Activated T-cell treated with anti-CD3 and anti-CD28 coated beads, Interleukin-2, amount 50 U/mL, for 4 hours (primary cell): Measurements from ENCODE around the gene SYPL2. TPM values are rescaled to one million over a fixed set of nuclear protein-coding genes. Genes with fewer than 3 reads are reported as not detected.
A peak's percentile ranks its signal among the peaks of the same experiment; 100 is the strongest.

ENCODE experiments used
- ATAC-seq, 2 donors: fragments of 200-7000 bp; cut with Tn5 transposase; one replicate each; pipeline ENCODE4 v1.10.0; 2021
- DNase-seq: peaks from one replicate; pipeline ENCODE4 v3.0.0-alpha.2; 2020
- H3K27me3 Mint-ChIP-seq: one replicate; pipeline ENCODE4 v1.8.0; 2021; ENCODE audit warnings: low read depth, mixed read lengths
- H3K36me3 Mint-ChIP-seq: one replicate; pipeline ENCODE4 v1.8.0; 2022; ENCODE audit warnings: mixed read lengths; ENCODE audit not compliant: insufficient read depth
- H3K4me1 Mint-ChIP-seq: one replicate; pipeline ENCODE4 v1.8.0; 2021; ENCODE audit warnings: low read depth, mixed read lengths
- H3K4me3 Mint-ChIP-seq: one replicate; pipeline ENCODE4 v1.8.0; 2021; ENCODE audit warnings: mild to moderate bottlenecking, moderate library complexity, mixed read lengths
- H3K9me3 Mint-ChIP-seq: one replicate; pipeline ENCODE4 v1.8.0; 2021; ENCODE audit warnings: mixed read lengths
- total RNA-seq, 3 donors: library from RNA; stranded (reverse); gene quantifications; one replicate each; pipeline ENCODE4 v1.2.1, GENCODE V29; 2021

SYPL2 gene
- total RNA-seq, 3 donors from 2014 or later, result 0.13 to 0.37 TPM; not detected in 1

GRCh38 chr1:109491372-109491771, 25.0 kb downstream of the SYPL2 start:
- Mint-ChIP-seq H3K27me3 (no peaks in the 10 kb centered on the region), H3K36me3 (peaks cover 31% of the 10 kb centered on the region), H3K4me1 (peaks cover 35% of the 10 kb centered on the region), H3K4me3 (no peak overlapping the region), H3K9me3 (no peaks in the 10 kb centered on the region)
- DNase-seq (no peak), ATAC-seq (no peak)

- H3K4me1 Mint-ChIP-seq, result peaks cover 45% of the 10 kb centered on the region
- ATAC-seq (no peak), DNase-seq (no peak)
- H3K4me3 Mint-ChIP-seq, result peak overlapping the region; percentile 21
- peaks cover 23% of the 10 kb centered on the region for H3K36me3 Mint-ChIP-seq
- no peaks in the 10 kb centered on the region for H3K27me3 Mint-ChIP-seq
- H3K9me3 Mint-ChIP-seq, result no peaks in the 10 kb centered on the region
Observed at GRCh38 chr1:109492779-109493178, 26.4 kb downstream of the SYPL2 start.

- H3K4me1 Mint-ChIP-seq, result peaks cover 49% of the 10 kb centered on the region
Observed at GRCh38 chr1:109493227-109493626, 26.9 kb downstream of the SYPL2 start.

DNA sequence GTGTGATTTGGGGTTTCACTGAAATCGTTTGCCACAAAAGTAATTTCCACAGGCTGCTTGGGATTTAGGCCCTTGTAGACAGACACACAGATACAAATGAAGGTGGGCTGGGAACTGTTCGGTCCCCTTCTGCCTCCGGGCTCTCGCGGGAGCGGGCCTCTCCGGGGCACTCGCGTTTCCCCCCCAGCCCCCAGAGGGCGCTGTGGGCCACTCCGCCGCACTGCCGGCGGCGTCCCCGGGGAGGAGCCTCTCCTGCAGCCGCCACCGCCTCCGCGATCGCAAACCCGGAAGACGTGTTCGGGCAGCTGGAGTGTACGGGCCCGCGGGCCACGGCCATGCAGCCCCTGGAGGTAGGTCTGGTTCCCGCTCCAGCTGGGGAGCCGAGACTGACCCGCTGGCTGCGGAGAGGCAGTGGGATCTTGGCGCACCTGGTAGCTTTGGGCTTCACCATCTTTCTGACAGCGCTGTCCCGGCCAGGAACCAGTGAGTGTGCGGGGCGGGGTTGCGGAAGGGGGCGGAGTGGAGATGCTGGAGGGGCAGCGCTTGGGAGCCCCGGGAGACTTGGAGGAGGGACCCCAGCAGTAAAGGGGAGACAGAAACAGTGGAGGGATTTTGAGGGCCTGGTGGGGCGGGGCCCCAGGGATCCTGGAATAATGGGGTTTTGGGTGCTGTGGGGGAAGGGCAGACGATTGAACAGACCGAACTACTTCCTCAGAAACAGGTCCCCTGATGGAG, 27.6 kb downstream of the SYPL2 start, which contains the start of gene CYB561D1:
Gene CYB561D1 (plus strand): TSS at position 290 of the 735 bp plus-strand sequence. CDS start 46 bp downstream, at position 336.
- H3K4me1 Mint-ChIP-seq, result peaks cover 55% of the 10 kb centered on the region

More at GRCh38 chr1:109493227-109493626, 26.9 kb downstream of the SYPL2 start:
- no peak for DNase-seq
- Mint-ChIP-seq H3K4me3 (peak overlapping the region; percentile 96), H3K9me3 (no peaks in the 10 kb centered on the region), H3K36me3 (peaks cover 19% of the 10 kb centered on the region), H3K27me3 (no peaks in the 10 kb centered on the region)
- no peak for ATAC-seq

GRCh38 chr1:109495738-109496137, 29.4 kb downstream of the SYPL2 start:
- no peaks in the 10 kb centered on the region for H3K27me3 Mint-ChIP-seq
- ATAC-seq, result no peak
- H3K4me3 Mint-ChIP-seq, result peak overlapping the region; percentile 96
- no peaks in the 10 kb centered on the region for H3K9me3 Mint-ChIP-seq
- peaks cover 70% of the 10 kb centered on the region for H3K4me1 Mint-ChIP-seq
- DNase-seq, result no peak
- H3K36me3 Mint-ChIP-seq, result peaks cover 14% of the 10 kb centered on the region

More for the DNA sequence above, 27.6 kb downstream of the SYPL2 start, which contains the start of gene CYB561D1:
- no peaks in the 10 kb centered on the region for H3K9me3 Mint-ChIP-seq
- peak; percentile 88 to 89 for ATAC-seq
- peaks cover 18% of the 10 kb centered on the region for H3K36me3 Mint-ChIP-seq
- no peaks in the 10 kb centered on the region for H3K27me3 Mint-ChIP-seq
- H3K4me3 Mint-ChIP-seq, result peak within 1 kb of the TSS; percentile 96
- DNase-seq, result peak; percentile 85

- Mint-ChIP-seq H3K27me3 (no peaks in the 10 kb centered on the region), H3K4me1 (peaks cover 89% of the 10 kb centered on the region), H3K9me3 (no peaks in the 10 kb centered on the region), H3K36me3 (peaks cover 11% of the 10 kb centered on the region), H3K4me3 (peak overlapping the region; percentile 17)
- no peak for ATAC-seq
- no peak for DNase-seq
Observed at GRCh38 chr1:109497449-109498160, 31.3 kb downstream of the SYPL2 start.

DNA sequence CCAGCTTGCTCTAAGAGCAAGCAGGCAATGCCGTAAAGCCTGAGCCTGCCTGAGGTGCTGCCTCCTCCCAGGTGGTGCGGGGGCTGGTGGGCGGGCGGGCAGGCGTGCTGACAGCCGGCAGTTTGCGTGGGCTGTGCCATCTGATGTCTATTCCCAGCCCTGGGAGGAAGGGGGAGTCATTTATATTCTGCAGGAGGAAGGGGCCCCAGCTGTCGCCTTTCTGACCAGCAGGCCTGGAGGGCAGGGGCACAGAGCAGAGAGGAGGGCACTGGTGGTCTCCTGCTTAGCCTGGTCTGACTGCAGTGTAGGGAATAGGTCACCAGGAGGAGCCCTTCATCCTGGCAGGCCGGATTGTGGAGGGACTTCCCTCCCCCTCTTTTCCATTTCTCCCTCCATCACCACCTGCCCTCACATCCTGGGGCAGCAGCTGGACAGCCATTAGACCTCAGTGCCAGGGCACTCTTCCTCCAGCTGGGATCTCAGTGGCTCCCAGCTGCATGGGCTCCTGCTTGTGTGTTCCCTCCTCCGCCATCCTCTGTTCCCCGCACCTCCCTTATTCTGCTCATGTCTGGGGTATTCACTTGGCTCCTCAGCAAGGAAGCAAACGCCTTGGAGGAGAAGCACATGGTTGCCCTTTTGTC, 31.9 kb downstream of the SYPL2 start:
- ATAC-seq (no peak), DNase-seq (peak; percentile 43)
- Mint-ChIP-seq H3K4me3 (no peak overlapping the region), H3K4me1 (peaks cover 92% of the 10 kb centered on the region), H3K9me3 (no peaks in the 10 kb centered on the region), H3K36me3 (peaks cover 9% of the 10 kb centered on the region), H3K27me3 (no peaks in the 10 kb centered on the region)

- H3K4me3 Mint-ChIP-seq, result no peak overlapping the region
Observed at GRCh38 chr1:109499081-109499480, 32.7 kb downstream of the SYPL2 start.

GRCh38 chr1:109499661-109500536, 33.6 kb downstream of the SYPL2 start:
- H3K36me3 Mint-ChIP-seq, result peaks cover 9% of the 10 kb centered on the region
- no peaks in the 10 kb centered on the region for H3K27me3 Mint-ChIP-seq
- DNase-seq (peak; percentile 54), ATAC-seq (peak in 1 of 2 donors; percentile 30)
- H3K9me3 Mint-ChIP-seq, result no peaks in the 10 kb centered on the region
- peaks cover 94% of the 10 kb centered on the region for H3K4me1 Mint-ChIP-seq
- H3K4me3 Mint-ChIP-seq, result no peak overlapping the region

More at GRCh38 chr1:109499081-109499480, 32.7 kb downstream of the SYPL2 start:
- no peak for ATAC-seq
- DNase-seq, result no peak
- H3K27me3 Mint-ChIP-seq, result no peaks in the 10 kb centered on the region
- H3K36me3 Mint-ChIP-seq, result peaks cover 9% of the 10 kb centered on the region
- peaks cover 95% of the 10 kb centered on the region for H3K4me1 Mint-ChIP-seq
- no peaks in the 10 kb centered on the region for H3K9me3 Mint-ChIP-seq

- H3K9me3 Mint-ChIP-seq, result no peaks in the 10 kb centered on the region
- peaks cover 94% of the 10 kb centered on the region for H3K4me1 Mint-ChIP-seq
- DNase-seq (no peak), ATAC-seq (no peak)
- H3K36me3 Mint-ChIP-seq, result peaks cover 5% of the 10 kb centered on the region
- H3K27me3 Mint-ChIP-seq, result no peaks in the 10 kb centered on the region
- H3K4me3 Mint-ChIP-seq, result no peak overlapping the region
Observed at GRCh38 chr1:109500941-109501381, 34.6 kb downstream of the SYPL2 start.

DNA sequence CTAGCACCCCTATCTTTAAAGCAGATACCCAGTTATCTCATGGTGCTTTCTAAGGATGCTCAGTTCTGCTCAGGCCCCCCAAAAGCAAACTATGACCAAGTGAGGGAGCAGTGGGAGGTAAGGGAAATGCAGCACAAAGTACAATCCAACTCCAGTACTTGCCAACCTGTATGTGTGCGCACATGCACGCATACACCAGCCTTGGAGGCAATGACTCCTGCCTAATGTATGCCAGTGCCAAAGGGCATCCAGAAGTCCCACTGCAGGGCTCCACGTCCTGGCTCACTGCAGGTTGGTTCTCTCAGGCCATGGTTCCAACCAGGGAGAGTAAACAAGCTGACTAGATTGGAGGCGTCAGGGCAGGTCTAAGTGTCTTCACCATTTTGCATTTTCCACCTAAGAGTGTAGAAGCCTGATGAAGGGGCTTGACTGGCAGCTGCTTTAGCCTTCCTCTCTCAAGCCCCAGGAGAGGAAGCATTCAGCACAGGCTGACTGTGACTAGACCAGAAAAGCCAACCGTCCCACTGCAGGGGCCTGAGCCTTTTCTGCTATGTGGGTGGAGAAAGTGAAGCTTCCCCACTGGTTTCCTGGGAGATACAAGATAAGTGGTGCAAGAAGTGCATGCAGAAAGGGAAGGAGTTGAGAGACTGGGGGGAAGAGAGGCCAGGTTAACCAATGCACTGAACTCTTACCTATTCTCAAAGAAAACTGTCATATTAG, 35.5 kb downstream of the SYPL2 start:
- ATAC-seq (peak; percentile 11 to 16), DNase-seq (no peak)
- Mint-ChIP-seq H3K27me3 (no peaks in the 10 kb centered on the region), H3K4me1 (peaks cover 92% of the 10 kb centered on the region), H3K9me3 (no peaks in the 10 kb centered on the region), H3K4me3 (peak overlapping the region; percentile 64), H3K36me3 (no peaks in the 10 kb centered on the region)

- Mint-ChIP-seq H3K9me3 (no peaks in the 10 kb centered on the region), H3K36me3 (no peaks in the 10 kb centered on the region), H3K4me1 (peaks cover 94% of the 10 kb centered on the region), H3K4me3 (peak overlapping the region; percentile 64), H3K27me3 (no peaks in the 10 kb centered on the region)
- ATAC-seq (peak; percentile 57 to 64), DNase-seq (peak; percentile 30)
Observed at GRCh38 chr1:109502364-109502851, 36.1 kb downstream of the SYPL2 start.

- Mint-ChIP-seq H3K9me3 (no peaks in the 10 kb centered on the region), H3K4me3 (peak overlapping the region; percentile 53), H3K27me3 (no peaks in the 10 kb centered on the region), H3K4me1 (peaks cover 93% of the 10 kb centered on the region), H3K36me3 (peaks cover 6% of the 10 kb centered on the region)
- no peak for DNase-seq
- no peak for ATAC-seq
Observed at GRCh38 chr1:109503935-109504334, 37.6 kb downstream of the SYPL2 start.
